Urothelium cell line (cell line): ENCODE results near the gene MIEF1.
A peak's percentile ranks its signal among the peaks of the same experiment; 100 is the strongest.

Source experiments
- DNase-seq: peaks from one replicate; pipeline ENCODE4 v3.0.0; 2011; ENCODE audit warnings: low spot score, mixed read lengths
- FAIRE-seq: peaks from 2 replicates; lab custom pipeline; 2011; peaks lifted over from hg19 to GRCh38; lab: Jason Lieb, UNC

Gene MIEF1

DNA sequence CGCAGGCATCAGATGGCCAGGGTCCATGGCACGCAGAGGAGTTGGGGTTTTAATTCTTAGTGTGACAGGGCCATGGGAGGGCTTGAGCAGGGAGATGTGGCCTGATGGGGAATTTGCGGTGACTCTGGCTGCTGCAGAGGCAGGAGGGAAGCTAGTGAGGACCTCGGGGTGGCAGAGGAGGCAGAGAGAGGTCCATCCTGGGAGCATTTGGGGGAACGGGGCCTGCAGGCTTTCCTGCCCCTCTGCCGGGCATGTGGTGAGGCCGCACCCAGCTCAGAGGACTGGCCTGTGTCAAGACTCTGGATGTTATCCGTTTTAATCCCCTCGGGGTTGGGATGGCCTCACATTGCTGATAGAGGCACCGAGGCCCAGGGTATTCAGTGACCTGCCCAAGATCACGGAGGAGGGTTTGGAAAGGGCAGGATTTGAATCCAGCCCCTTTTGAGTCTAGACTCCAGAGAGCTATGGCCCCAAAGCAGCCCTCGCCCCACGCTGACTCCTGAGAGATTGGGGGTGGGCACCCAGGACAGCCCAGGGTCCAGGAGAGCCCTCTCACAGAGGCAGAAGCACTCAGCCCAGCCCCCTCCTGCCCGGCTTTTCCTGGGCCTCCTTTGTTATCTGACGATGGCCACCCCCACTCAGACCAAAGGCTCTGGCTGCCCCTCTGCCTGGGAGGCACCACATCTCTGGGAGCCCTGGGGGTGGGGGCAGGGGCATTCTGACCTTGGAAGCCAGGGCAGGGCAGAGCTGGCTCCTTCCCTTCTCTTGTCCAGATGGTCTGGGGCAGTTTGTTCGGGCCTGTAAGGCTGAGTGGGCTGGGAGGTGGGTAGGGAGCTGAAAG, 31.4 kb upstream of the MIEF1 start:
- no peak for DNase-seq
- FAIRE-seq, result no peak

GRCh38 chr22:39471381-39472141, 30.5 kb upstream of the MIEF1 start:
- DNase-seq, result peak; percentile 55
- no peak for FAIRE-seq

DNA sequence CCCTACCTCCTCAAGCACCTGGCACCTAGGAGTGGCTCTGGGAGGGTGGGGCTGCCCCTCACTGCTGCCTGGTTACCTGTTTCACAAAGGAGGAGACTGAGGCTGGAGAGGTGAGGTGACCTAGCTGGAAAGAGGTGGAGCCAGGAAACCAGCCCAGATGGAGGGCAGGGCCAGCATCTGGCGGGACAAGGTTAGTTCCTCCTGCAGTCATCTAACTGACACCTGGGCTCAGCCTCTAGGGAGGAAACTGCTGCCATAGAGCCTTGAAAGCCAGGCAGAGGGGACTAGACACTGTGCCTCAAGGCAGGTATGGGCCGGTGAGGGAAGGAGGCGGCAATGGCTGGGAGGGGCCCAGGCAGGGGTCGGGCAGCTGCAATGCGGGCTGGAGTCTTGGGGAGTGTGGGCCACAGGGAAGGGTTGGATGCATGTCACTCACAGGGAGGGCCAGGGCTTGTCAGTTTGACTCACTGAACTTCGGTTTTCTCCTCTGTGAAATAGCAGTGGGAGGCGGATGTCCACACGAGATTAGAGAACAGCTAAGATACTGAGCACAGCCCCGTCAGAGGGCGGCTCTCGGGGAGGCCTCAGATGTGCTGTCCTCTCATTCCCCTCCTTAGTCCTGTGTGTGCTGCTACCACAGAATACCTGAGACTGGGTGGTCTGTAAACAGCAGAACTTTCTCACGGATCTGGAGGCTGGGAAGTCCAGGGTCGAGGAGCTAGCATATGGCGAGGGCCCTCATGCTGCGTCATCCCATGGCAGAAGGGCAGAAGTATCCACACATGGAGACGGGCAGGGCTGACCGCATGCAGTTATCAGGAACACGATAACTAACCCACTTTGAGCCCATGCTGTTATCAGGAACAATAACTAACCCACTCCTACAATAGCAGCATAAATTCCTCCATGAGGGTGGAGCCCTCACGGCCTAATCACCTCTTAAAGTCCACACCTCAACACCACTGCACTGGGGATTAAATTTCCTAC, 29.2 kb upstream of the MIEF1 start:
- peak; percentile 42 for FAIRE-seq
- DNase-seq, result no peak

- DNase-seq, result no peak
- FAIRE-seq, result no peak
Measured at GRCh38 chr22:39473851-39474250, 28.2 kb upstream of the MIEF1 start.

DNA sequence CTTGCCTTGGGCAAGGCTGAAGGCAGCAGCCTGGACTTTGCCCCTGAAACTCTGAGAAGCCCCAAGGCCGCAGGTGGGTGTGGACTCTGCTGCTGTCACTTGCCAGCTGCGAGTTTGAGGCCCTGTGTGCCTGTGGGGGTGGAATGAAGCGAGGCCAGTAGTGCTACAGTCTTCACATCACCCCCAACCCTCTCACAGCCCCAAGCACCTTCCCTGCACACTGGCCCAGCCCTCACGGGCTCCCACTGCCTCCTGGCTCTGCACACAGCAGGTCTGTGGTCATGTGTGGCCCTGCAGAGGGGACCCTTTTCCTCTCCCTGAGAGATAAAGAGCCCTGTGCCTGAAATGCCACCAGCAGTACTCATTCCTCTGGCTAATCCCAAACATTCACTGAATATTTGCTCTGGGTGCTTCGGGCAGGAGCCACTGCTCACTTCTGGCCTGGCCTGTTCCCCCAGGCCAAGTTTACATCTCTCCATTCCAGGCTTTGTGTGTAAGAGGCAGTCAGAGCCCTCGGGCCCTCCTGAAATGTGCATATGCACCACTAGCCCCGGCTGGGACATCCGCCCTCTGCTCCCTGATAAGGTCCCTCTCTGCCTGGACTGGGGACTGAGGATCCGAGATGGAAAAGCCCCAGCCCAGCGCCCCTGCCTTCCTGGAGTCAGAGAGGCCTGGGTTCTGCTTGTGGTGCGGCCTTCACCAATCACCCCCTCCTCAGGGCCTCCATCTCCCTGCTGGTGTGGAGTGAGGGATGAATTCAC, 27.6 kb upstream of the MIEF1 start:
- no peak for FAIRE-seq
- no peak for DNase-seq

- FAIRE-seq, result no peak
- no peak for DNase-seq
Measured at GRCh38 chr22:39475337-39475736, 26.8 kb upstream of the MIEF1 start.

DNA sequence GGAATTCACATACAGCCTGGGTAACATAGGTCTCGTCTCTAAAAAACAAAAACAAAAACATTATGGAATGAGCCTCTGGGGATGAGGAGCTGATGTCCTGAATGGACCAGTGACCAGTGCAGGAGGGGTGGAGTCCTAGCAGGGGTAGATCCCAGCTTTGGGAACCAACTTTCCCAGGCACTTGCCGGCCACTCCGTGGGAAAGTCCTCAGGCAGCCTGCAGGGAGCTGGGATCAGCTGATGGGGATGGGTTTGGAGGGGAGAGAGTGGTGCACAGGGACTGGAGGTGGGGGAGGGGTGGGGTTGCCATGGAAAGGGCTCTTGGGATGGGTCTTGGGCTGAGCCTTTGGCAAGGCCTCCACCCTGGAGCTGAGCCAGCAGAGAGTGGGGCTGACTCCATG, 26.2 kb upstream of the MIEF1 start:
- DNase-seq (no peak), FAIRE-seq (no peak)

DNA sequence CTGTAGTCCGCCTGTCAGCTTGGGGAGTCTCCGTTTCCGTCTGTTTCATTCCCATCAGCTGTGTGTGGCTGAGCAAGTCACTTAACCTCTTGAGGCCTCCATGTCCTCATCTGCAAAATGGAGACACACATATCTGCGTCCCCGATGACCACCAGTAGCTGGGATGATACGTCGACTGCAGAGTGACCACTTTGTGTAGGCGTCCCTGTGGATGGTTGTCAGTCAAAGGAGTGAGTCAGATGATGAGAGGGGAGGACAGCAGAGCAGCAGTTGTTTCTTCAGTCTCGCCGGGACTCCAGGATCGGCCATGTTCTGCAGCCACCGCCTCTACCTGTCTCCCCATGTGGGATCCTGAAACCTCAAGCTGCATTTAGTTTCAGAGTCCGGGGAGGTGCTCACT, 25.4 kb upstream of the MIEF1 start:
- no peak for DNase-seq
- FAIRE-seq, result no peak

DNA sequence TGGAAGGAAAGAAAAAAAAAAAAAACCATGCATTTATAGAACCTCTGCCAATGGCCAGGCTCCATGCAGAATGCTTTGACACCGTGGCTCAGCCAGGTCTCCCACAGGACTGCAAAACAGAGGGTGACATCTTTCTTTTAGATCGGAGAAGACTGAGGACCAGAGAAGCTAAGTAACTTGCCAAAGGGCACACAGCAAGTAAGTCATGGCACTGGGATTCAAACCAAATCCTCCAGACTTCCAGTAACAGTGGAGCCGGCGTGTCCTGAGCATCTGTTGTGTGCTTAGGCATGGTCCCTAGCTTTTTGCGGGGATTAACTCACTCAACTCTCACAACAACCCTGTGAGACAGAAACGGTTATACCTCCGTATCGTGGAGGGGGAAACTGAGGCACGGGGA, 24.5 kb upstream of the MIEF1 start:
- FAIRE-seq (no peak), DNase-seq (no peak)

DNA sequence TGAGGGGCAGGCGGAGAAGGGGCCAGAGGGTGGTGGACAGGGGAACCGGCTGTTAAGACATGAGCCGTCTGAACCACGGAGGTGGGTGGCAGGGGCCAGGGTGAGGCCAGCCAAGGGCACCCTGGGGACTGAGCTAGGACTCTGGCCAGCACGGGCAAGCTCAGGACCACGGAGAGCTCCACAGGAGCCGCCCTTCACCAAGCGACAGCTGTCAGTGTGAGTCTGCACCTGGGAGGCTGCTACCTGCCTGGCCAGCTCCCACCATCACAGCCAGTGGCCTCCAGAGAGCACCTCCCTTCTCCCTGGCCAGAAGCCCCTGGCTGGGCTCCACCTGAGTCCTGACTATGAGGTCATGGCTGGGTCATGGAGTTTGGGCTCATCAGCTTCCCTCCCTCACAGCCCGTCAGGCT, 23.6 kb upstream of the MIEF1 start:
- DNase-seq (peak; percentile 68), FAIRE-seq (no peak)

- FAIRE-seq (no peak), DNase-seq (no peak)
Measured at GRCh38 chr22:39479254-39479653, 22.8 kb upstream of the MIEF1 start.

DNA sequence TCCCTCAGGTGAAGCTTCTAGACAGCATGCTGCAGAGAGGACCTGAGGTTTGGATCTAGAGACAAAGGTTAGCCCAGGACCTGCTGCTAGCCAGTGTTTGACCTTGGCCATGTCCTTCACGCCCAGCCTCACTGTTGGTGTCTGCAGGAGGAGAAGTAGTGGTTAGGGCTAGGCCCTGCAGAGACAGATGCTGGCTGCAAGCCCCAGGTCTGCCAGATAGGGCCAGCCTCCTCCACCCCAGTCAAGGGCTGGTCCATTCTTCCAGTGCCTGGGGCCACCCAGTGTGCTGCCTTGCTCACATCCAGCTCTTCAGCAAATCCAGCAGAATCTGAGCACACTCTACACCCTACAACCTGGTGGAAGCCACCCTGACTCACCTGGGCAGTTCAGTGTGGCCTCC, 21.5 kb upstream of the MIEF1 start:
- no peak for FAIRE-seq
- no peak for DNase-seq

DNA sequence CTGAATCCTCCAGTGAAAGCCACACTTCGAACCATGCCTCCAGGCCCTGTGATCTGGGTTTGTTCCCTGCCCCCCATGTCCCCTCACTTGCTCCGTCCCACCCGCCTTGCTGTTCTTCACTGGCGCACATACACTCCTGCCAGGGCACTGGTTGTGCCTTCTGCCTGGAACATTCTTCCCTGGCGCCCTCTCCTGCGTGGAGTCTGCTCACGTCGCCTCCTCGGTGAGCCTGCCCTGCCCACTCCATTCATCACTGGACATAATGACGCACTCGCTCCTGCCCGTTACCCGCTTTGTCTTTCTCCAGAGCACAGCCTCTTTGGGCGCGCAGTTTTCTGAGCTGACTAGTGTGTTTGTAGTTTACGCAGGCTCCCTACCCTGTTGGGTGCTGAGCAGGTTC, 21.0 kb upstream of the MIEF1 start:
- no peak for DNase-seq
- no peak for FAIRE-seq

DNA sequence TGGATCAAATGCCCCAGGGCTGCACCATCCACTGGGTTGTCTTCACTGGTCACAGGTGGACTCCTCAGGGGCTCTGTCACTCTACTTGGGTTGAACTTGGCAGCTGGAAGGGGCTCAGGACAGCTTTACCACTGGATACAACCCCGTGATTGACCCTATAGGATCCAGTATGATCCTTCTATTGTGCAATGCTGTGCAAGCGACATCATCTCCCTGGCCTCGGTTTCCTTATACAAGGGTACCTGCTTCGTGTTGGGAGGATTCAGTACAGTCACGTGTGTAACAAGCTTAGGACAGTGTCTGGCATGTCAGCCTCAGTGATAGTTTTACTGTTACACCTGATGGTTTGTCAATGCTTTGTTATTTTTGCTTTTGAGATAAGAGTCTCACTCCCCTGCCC, 20.5 kb upstream of the MIEF1 start:
- FAIRE-seq (peak; percentile 56), DNase-seq (no peak)

DNA sequence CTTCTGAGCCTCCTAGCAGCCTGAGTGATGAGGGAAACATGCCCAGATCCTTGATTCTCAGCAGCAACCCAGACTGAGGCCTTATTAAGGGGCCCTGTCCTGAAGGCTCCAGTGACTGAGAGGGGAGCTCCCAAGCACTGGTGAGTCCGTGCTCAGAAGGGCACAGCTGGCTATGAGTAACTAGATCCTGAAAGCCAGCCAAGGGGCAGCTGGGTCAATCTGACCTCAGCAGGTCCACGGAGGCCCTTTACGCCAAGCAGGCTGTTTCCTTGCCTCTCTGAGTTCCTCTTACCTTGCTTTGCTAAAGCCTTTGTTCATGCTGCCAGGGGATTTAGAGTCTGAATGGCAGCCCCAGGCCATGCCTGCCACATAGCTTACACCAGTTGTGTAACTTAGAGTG, 19.3 kb upstream of the MIEF1 start:
- FAIRE-seq, result no peak
- no peak for DNase-seq

DNA sequence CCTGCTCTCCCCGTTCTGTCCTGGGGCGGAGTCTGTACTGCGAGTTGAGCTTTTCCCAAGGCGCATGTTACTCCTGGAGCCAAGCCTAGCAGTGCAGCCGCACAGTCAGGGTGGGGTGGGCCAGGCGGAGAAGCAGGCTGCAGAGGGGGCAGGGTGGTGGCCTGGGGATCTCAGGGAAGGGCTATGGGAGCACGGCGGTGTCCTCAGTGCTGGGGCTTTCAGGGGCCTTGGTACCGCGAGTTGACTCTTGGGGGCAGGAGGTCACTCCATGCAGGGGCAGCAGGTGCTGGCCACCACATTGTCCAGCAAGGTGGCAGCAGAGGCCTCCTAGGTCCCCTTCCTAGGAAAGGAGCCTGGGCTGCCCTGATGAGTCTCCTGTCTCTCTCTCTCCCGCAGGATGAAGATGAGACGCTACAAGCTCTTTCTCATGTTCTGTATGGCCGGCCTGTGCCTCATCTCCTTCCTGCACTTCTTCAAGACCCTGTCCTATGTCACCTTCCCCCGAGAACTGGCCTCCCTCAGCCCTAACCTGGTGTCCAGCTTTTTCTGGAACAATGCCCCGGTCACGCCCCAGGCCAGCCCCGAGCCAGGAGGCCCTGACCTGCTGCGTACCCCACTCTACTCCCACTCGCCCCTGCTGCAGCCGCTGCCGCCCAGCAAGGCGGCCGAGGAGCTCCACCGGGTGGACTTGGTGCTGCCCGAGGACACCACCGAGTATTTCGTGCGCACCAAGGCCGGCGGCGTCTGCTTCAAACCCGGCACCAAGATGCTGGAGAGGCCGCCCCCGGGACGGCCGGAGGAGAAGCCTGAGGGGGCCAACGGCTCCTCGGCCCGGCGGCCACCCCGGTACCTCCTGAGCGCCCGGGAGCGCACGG, 14.9 kb upstream of the MIEF1 start:
- no peak for DNase-seq
- no peak for FAIRE-seq

DNA sequence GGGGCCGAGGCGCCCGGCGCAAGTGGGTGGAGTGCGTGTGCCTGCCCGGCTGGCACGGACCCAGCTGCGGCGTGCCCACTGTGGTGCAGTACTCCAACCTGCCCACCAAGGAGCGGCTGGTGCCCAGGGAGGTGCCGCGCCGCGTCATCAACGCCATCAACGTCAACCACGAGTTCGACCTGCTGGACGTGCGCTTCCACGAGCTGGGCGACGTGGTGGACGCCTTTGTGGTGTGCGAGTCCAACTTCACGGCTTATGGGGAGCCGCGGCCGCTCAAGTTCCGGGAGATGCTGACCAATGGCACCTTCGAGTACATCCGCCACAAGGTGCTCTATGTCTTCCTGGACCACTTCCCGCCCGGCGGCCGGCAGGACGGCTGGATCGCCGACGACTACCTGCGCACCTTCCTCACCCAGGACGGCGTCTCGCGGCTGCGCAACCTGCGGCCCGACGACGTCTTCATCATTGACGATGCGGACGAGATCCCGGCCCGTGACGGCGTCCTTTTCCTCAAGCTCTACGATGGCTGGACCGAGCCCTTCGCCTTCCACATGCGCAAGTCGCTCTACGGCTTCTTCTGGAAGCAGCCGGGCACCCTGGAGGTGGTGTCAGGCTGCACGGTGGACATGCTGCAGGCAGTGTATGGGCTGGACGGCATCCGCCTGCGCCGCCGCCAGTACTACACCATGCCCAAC, 14.1 kb upstream of the MIEF1 start:
- no peak for FAIRE-seq
- no peak for DNase-seq

DNA sequence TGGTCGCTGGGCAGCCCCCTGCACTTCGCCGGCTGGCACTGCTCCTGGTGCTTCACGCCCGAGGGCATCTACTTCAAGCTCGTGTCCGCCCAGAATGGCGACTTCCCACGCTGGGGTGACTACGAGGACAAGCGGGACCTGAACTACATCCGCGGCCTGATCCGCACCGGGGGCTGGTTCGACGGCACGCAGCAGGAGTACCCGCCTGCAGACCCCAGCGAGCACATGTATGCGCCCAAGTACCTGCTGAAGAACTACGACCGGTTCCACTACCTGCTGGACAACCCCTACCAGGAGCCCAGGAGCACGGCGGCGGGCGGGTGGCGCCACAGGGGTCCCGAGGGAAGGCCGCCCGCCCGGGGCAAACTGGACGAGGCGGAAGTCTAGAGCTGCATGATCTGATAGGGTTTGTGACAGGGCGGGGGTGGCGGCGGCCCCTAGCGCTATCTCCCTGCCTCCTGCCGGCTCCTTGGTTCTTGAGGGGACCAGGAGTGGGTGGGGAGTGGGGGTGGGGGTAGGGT, 13.5 kb upstream of the MIEF1 start:
- FAIRE-seq (no peak), DNase-seq (no peak)
